ENCODE data around the gene KRTAP10-1.

- TF ChIP-seq POLR2AphosphoS5 (IDR thresholded peaks at IDR 0.05; ENCODE audit: borderline replicate concordance, low read depth, low read length) = no peak
- no peak for TF ChIP-seq EZH2 (IDR thresholded peaks at IDR 0.05)
Measured at GRCh38 chr21:44571296-44571695, 31.3 kb upstream of the KRTAP10-1 start.
